HG03575 (cell line): ENCODE measurements around the gene PRSS33.

Source experiments
- ATAC-seq: cut with Tn5 transposase; IDR thresholded peaks from one replicate; pipeline ENCODE4 v1.9.1; 2021; ENCODE audit not compliant: unreplicated experiment, insufficient number of reproducible peaks, low FRiP score; ENCODE audit errors: extremely low read depth

Gene PRSS33

DNA sequence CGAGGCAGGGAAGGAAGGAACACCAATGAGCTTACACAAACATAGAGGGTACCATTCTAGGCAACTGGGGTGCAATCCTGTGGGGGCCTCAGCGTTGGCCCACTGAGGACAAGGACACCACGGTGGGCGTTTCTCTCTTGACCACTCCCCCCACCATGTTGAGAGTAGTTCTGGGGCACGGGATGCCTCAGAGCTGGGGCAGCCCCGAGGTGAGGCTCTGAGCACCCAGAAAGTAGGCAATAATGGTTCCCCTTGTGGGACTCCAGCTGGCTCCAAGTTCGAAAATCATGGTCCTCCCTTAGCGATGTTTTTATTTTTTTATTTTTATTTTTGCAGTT lies 34.8 kb upstream of the PRSS33 start:
- ATAC-seq = no peak

- no peak for ATAC-seq
Observed at GRCh38 chr16:2821487-2822157, 34.3 kb upstream of the PRSS33 start.

DNA sequence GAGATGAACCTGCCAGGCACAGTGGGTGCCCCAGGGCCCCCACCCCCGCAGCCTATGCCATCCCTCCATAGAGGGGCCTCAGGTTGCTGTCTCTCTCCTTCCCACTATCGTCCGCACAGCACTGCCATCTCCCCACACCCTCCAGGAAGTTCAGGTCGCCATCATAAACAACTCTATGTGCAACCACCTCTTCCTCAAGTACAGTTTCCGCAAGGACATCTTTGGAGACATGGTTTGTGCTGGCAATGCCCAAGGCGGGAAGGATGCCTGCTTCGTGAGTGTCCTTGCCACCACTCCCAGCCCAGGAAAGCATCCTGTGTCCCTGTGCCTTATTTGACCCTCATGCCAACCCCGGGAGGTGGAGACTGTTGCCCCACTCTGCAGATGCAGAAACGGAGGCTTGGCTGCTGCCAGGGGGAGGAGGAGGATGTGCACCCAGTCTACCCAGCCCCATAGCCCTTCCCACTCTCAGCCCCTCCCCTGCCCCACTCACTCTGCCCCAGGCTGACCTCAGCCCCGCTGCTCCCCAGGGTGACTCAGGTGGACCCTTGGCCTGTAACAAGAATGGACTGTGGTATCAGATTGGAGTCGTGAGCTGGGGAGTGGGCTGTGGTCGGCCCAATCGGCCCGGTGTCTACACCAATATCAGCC lies 33.6 kb upstream of the PRSS33 start:
- ATAC-seq = no peak

GRCh38 chr16:2819939-2820835 lies 32.8 kb upstream of the PRSS33 start:
- ATAC-seq = no peak

GRCh38 chr16:2819179-2819938 lies 32.0 kb upstream of the PRSS33 start:
- no peak for ATAC-seq

DNA sequence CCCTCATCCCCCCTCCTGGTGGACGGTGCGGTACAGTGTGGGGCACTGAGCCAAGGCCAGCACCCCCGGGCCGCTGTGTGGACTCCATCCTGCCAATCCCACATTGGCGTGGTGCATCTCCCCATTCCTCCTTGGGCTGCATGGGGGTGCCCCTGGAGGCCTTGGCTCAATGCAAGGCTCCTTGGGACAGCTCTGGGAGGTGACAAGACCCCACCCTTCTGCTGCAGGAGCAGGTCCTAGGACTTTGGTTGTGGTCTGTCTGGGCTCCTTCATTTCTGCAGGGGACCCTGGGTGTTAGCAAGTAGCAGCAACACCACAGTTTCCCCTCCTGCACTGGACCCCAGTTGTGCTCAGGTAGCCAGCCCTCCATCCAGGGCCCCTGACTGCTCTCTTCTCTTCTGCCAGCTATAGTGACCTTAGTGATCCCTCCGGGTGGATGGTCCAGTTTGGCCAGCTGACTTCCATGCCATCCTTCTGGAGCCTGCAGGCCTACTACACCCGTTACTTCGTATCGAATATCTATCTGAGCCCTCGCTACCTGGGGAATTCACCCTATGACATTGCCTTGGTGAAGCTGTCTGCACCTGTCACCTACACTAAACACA lies 31.0 kb upstream of the PRSS33 start:
- ATAC-seq = no peak

DNA sequence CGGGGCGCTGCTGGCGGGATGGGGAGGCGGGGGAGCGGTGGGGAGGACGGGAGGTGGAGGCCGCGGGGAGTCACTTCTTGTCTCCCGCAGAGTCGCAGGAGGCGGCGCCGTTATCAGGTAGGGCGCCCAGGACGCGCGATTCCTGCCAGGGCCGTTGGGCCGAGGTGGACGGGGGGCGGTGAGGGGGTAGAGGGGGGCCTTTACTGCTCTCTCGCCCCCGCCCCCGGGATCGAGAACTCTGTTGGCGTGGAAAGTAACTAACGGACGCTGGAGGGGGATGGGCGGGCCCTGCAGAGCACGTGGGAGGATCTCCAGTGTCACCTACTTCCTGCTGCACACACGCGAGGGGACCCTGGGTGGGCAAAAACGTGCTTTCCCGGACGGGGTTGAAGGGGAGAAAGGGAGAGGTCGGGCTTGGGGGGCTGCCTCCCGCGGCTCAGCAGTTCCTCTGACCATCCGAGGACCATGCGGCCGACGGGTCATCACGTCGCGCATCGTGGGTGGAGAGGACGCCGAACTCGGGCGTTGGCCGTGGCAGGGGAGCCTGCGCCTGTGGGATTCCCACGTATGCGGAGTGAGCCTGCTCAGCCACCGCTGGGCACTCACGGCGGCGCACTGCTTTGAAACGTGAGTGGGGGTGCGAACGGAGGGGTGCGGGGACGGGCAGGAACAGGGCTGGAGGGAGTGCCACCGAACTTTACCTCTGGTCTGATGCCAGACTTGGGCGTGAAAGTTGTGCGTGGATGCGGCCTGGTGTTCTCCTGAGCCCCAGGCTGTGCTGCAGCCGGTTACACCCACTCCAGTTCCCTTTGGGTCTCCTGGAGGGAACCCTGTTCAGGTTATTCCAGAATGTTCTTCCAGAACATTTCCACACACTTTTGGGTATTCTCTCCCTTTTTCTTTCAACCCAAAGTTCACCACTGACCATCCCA lies 30.2 kb upstream of the PRSS33 start:
- ATAC-seq = no peak

- ATAC-seq = no peak
Observed at GRCh38 chr16:2816751-2817339, 29.5 kb upstream of the PRSS33 start, which contains the start of gene PRSS21. Gene PRSS21 (plus strand): TSS chr16:2817237. CDS start chr16:2817269, 32 bp downstream.

DNA sequence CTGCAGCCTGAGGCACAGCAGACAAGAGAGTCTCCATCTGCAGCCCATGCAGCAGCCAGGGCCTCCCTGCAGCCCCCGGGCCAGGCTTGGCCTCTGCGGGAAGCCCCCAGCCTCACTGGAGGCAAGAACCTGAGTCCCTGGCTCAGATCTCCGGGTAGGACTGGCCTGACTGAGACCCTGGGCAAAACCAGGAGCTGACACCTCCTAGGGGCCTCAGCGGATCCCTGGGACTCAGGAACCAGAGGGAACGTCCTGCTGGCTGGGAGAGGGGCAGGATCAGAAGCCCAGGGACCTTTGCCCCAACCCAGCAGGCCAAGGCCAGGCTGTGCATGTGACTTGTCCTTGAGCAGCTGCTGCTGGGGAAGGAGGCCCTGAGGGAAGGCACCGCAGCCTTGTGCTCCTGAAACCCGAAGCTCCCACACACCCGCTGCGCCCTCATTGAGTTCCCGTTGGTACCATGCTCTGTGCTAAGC lies 28.0 kb upstream of the PRSS33 start:
- no peak for ATAC-seq

- ATAC-seq = no peak
Observed at GRCh38 chr16:2814551-2815298, 27.4 kb upstream of the PRSS33 start.

- no peak for ATAC-seq
Observed at GRCh38 chr16:2813771-2814221, 26.4 kb upstream of the PRSS33 start.

DNA sequence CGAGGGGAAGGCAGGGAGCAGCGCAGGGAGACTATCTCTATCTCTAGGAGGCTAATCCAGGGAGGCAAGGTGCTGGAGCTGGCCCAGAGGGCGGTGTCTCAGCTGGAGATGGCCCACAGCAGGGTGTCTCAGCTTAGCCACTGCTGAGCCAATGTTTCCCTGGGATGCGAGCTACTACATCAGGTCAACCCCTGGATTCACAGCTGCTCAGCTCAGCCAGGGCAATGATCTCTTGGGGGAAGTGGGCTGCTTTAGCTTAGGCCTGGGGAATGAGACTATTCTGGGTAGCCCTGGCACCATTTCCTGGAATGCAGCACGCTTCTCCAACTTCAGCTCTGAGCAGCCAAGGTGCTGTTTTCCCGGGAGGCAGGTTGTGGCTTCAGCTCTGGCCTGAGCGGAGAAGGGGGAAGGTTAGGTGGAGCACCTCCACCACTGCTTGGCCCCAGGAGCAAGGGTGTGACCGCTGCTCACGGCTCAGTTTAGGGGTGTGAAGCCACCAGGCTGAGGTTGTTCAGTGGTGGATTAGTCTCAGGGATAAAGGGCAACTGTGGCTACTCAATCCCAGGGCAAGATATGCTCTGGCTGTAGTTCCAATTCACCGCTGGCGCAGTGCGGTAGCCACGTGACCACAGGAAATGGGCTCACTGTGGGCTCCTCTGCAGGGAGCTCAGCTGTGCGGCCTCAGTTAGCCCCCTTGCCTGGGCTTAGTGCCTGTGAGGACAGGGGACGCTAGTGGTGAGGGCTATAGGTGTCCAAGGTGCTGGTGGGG lies 24.5 kb upstream of the PRSS33 start:
- no peak for ATAC-seq

DNA sequence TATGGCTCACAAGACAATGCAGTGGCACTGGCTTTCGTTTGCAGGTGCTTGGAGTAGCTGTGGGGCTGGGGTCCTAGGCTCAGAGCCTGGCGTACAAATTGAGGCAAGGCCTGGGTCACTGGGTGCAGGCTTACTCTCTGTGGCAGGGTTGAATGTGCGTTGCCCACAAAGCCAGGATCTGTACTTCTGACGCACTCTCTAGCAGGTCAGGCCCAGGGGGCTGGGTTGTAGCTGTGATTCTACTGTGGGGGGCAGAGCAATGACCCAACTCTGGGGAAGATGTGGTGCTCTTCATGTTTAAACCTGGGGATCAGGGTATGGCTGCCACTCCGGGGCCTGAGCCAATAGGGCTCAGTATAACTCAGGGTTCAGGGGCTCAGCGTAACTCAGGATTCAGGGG lies 23.3 kb upstream of the PRSS33 start:
- no peak for ATAC-seq

DNA sequence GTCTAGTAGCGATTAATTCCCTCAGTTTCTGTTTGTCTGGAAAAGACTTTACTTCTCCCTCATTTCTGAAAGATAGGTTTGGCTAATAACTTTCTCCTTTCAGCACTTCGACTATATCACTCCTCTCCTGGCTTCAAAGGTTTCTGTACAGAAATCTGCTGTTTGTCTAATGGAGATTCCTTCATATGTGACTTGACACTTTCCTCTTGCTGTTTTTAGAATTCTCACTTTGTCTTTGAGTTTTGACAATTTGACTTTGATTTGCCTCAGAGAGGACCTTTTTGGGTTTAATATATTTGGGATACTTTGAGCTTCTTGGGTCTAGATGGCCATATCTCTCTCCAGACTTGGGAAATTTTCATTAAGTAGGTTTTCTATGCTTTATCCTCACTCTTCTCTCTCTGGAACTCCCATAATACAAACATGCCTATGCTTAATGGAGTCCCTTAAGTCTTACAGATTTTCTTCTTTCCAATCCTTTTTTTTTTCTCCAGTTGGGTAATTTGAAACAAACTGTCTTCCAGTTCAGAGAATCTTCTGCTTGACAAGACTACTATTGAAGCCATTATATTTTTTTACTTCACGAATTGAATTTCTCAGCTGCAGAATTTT lies 21.9 kb upstream of the PRSS33 start:
- ATAC-seq = no peak

DNA sequence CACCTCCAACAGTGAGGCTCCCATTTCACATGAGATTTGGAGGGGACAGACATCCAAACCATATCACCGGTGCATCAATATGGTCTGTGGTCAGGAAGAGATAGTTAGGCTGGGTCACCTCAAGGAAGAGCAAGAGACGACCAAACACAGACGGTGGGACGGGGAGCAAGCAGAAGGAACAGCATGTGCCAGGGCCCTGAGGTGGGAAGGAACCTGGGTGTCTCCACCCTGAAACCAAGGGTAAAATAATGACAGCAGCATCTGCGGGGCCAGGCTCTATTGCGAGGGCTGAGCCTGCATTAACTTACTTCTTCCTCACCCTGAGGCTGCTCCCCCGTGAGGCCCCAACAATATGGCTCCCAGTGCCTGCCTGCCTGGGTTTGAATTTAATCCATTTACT lies 20.8 kb upstream of the PRSS33 start:
- ATAC-seq = no peak

GRCh38 chr16:2806286-2806685 lies 18.9 kb upstream of the PRSS33 start:
- ATAC-seq = no peak
